ENCODE results near the gene DGKA. TPM values are rescaled to one million over a fixed set of nuclear protein-coding genes. Genes with fewer than 3 reads are reported as not detected.

DGKA gene
- total RNA-seq, 1 experiment from 2014 or later, result 7.6 TPM

DNA sequence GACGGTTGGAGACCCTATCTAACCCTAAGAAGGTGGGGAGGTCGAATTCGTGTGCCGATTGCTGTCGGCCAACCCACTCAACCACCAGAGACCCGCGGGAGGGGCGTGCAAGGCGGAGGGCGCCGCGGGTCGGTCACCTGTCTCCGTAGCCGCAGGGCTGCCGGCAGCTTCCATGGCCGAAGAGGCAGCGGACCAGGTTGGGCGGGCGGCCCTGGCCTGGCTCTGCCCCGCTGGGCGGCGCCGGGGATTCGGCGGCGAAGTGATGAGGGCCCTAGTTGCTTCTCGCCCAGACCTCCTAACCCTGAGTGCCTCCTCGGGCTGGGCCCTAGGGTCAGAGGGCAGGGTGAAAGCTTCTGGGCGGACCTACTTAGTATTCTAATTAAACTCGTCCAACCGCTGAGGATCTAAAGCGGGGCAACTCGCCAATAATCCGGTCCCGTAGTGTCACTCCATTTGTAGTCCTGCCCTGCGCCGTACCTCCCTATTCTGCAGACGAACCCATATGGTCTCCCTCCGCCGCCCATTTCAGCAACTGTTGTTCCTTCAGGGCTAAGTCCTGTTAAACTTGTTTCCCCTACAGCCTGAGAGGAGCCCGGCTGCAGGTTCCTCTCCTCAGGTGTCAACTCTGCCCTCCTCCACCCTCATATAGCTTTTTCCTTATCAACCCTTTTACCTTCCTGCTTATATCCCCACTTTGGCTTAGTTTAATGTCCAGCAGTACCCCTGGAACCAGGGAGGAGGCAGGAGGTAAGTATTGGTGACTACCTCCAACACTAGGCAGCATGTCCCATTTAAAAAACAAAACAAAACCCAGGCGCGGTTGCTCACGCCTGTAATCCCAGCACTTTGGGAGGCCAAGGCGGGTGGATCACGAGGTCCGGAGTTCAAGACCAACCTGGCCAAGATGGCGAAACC, 3.1 kb upstream of the DGKA start, which contains the start of gene PYM1:
PYM1 (minus strand) TSS at position 307 of the 915 bp plus-strand sequence; CDS start at position 174, 133 bp downstream.
- no peaks in the 10 kb centered on the region for H3K9me3 ChIP-seq (ENCODE audit: control insufficient read depth, insufficient read depth, low read depth, low read length)
- peak within 1 kb of the TSS; percentile 100 for H3K27ac ChIP-seq (ENCODE audit: low read length)
- ChIA-PET CTCF (interaction anchor here (0.6 to 1.0 kb wide), 4 partner anchors 13 to 82 kb away, joined by 3 to 11 read pairs (median 6); no protein-coding TSS in a partner anchor), POLR2A (no interaction called here)
- ATAC-seq (peak; percentile 65), DNase-seq (ENCODE audit: low read depth, low spot score) (peak; percentile 59)
- BruUV-seq (replicated peaks), result no TSS peak
- H3K4me1 ChIP-seq (ENCODE audit: control insufficient read depth, insufficient read depth, low read length), result peaks cover 38% of the 10 kb centered on the region
- H3K4me3 ChIP-seq (ENCODE audit: low read depth in 2 of 2, low read length in 2 of 2), result peak within 1 kb of the TSS; percentile 67 to 91
- in situ Hi-C loops (cut with HindIII; ENCODE audit: low pct_unique_long_range_greater_than_20kb, low sequenced_read_pairs) (no loop called here), intact Hi-C loops (cut with micrococcal nuclease; ENCODE audit: unreplicated experiment) (loop anchor here (2.0 to 5.0 kb wide), 2 partner anchors 99 to 201 kb away; partner anchors contain the start of genes CD63 and DNAJC14)
- peaks cover 4% of the 10 kb centered on the region; the same call in 1 of the 2 replicates for H3K36me3 ChIP-seq (ENCODE audit: control insufficient read depth, insufficient read depth, low read length)
- H3K27me3 ChIP-seq (ENCODE audit: control insufficient read depth, insufficient read depth, low read length), result peaks cover 5% of the 10 kb centered on the region; the same call in 1 of the 2 replicates
- peak; percentile 65; the same call in 1 of the 2 replicates for TF ChIP-seq TCF7L2 (IDR thresholded peaks at IDR 0.05; ENCODE audit: low read depth, low read length)
- no peak for TF ChIP-seq CTCF (IDR thresholded peaks at IDR 0.05)
- TF ChIP-seq POLR2AphosphoS5 (IDR thresholded peaks at IDR 0.05; ENCODE audit: low read depth, low read length), result peak; percentile 80

GRCh38 chr12:55929306-55929791, 1.6 kb upstream of the DGKA start:
- H3K36me3 ChIP-seq (ENCODE audit: control insufficient read depth, insufficient read depth, low read length), result peaks cover 4% of the 10 kb centered on the region; the same call in 1 of the 2 replicates
- BruUV-seq (replicated peaks), result no TSS peak
- ChIA-PET POLR2A (interaction anchor here (0.5 kb wide), 1 partner anchor 19 kb away, joined by 4 read pairs; no protein-coding TSS in a partner anchor), CTCF (interaction anchor here (0.6 kb wide), 1 partner anchor 43 kb away, joined by 3 read pairs; no protein-coding TSS in a partner anchor)
- DNase-seq (ENCODE audit: low read depth, low spot score) (no peak), ATAC-seq (no peak)
- TF ChIP-seq SIN3A (IDR thresholded peaks at IDR 0.05; ENCODE audit: borderline replicate concordance, insufficient read depth, low read depth, low read length), result no peak
- no peak for TF ChIP-seq POLR2AphosphoS5 (IDR thresholded peaks at IDR 0.05; ENCODE audit: low read depth, low read length)
- no peak for TF ChIP-seq CTCF (IDR thresholded peaks at IDR 0.05)
- no peak for TF ChIP-seq TCF7L2 (IDR thresholded peaks at IDR 0.05; ENCODE audit: low read depth, low read length)
- TF ChIP-seq, protein P1, sequence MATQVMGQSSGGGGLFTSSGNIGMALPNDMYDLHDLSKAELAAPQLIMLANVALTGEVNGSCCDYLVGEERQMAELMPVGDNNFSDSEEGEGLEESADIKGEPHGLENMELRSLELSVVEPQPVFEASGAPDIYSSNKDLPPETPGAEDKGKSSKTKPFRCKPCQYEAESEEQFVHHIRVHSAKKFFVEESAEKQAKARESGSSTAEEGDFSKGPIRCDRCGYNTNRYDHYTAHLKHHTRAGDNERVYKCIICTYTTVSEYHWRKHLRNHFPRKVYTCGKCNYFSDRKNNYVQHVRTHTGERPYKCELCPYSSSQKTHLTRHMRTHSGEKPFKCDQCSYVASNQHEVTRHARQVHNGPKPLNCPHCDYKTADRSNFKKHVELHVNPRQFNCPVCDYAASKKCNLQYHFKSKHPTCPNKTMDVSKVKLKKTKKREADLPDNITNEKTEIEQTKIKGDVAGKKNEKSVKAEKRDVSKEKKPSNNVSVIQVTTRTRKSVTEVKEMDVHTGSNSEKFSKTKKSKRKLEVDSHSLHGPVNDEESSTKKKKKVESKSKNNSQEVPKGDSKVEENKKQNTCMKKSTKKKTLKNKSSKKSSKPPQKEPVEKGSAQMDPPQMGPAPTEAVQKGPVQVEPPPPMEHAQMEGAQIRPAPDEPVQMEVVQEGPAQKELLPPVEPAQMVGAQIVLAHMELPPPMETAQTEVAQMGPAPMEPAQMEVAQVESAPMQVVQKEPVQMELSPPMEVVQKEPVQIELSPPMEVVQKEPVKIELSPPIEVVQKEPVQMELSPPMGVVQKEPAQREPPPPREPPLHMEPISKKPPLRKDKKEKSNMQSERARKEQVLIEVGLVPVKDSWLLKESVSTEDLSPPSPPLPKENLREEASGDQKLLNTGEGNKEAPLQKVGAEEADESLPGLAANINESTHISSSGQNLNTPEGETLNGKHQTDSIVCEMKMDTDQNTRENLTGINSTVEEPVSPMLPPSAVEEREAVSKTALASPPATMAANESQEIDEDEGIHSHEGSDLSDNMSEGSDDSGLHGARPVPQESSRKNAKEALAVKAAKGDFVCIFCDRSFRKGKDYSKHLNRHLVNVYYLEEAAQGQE (IDR thresholded peaks at IDR 0.05; ENCODE audit: insufficient read depth in 1 of 2, low read depth in 2 of 2, low read length in 1 of 2), result no peak
- intact Hi-C loops (cut with micrococcal nuclease; ENCODE audit: unreplicated experiment) (loop anchor here (5.0 kb wide), 1 partner anchor 202 kb away; the partner anchor contains the start of gene CD63), in situ Hi-C loops (cut with HindIII; ENCODE audit: low pct_unique_long_range_greater_than_20kb, low sequenced_read_pairs) (no loop called here)
- no peak overlapping the region for H3K4me3 ChIP-seq (ENCODE audit: low read depth in 2 of 2, low read length in 2 of 2)
- peaks cover 39% of the 10 kb centered on the region for H3K4me1 ChIP-seq (ENCODE audit: control insufficient read depth, insufficient read depth, low read length)
- H3K27ac ChIP-seq (ENCODE audit: low read length), result peak overlapping the region; percentile 66
- no peaks in the 10 kb centered on the region for H3K9me3 ChIP-seq (ENCODE audit: control insufficient read depth, insufficient read depth, low read depth, low read length)
- peaks cover 14% of the 10 kb centered on the region; the same call in 1 of the 2 replicates for H3K27me3 ChIP-seq (ENCODE audit: control insufficient read depth, insufficient read depth, low read length)
